ENCODE results near the gene PGS1.

DNA sequence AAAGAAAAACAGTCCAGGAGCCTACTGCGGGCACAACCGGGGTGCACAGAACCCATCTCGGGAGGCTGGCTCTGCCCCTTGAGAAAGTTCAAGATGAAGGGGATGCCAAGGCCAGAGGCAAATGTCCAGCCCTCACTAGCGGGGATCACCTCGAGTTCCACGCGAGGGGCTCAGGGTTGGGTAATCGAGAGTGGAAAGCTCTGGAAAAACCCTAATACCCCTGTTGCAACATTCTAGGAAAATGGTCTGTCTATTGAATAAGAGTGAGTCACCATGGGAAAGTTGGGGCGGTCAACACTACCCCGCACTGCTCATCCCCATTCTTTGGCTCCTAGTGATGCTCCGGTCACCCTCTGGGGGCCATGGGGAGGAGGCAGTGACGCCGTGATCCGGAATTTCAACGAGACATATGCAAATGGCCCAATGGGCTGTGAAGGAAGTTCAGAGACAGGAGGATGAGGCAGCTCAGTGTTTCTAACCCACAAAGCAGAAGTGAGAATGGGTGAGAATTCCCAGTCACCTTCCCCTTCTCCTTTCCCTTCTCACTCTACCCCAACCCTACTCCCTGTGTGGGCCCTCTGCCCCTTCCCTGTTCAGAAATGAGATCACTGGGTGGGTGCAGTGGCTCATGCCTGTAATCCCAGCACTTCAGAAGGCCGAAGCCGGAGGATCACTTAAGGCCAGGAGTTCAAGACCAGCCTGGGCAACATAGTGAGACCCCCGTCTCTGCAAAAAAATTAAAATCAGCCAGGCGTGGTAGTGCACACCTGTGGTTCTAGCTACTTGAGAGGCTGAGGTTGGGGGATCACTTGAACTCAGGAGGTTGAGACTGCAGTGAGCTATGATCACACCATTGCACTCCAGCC lies 41.0 kb upstream of the PGS1 start:
- TF ChIP-seq, protein P1, sequence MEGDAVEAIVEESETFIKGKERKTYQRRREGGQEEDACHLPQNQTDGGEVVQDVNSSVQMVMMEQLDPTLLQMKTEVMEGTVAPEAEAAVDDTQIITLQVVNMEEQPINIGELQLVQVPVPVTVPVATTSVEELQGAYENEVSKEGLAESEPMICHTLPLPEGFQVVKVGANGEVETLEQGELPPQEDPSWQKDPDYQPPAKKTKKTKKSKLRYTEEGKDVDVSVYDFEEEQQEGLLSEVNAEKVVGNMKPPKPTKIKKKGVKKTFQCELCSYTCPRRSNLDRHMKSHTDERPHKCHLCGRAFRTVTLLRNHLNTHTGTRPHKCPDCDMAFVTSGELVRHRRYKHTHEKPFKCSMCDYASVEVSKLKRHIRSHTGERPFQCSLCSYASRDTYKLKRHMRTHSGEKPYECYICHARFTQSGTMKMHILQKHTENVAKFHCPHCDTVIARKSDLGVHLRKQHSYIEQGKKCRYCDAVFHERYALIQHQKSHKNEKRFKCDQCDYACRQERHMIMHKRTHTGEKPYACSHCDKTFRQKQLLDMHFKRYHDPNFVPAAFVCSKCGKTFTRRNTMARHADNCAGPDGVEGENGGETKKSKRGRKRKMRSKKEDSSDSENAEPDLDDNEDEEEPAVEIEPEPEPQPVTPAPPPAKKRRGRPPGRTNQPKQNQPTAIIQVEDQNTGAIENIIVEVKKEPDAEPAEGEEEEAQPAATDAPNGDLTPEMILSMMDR (conservative IDR thresholded peaks at IDR 0.05 in 1 of 2, IDR thresholded peaks at IDR 0.05 in 1 of 2; ENCODE audit: low read depth in 1 of 2, low read length in 2 of 2) = no peak
- no peak for TF ChIP-seq EZH2 (IDR thresholded peaks at IDR 0.05; ENCODE audit: low read length, missing control alignments)
